IMR-90 (cell line): ENCODE data around the gene SHLD1. TPM values are rescaled to one million over a fixed set of nuclear protein-coding genes. Genes with fewer than 3 reads are reported as not detected.

Experiments
- ATAC-seq: fragments of 200-7000 bp; cut with Tn5 transposase; 2 replicates; pipeline ENCODE4 v1.9.1; 2020; ENCODE audit warnings: low read depth, mild to moderate bottlenecking, moderate library complexity
- BruUV-seq: library from RNA; stranded (reverse); fragments of 400-500 nt; replicated peaks from 2 replicates; lab custom pipeline; 2021; lab: Mats Ljungman, UMichigan
- CTCF ChIA-PET: fragments of 300-600 bp; formaldehyde crosslinking; extraction: SDS; loops from one replicate; lab custom pipeline; 2021; ENCODE audit warnings: antibody characterized with exemption; lab: Yijun Ruan, JAX
- POLR2A ChIA-PET: fragments of 300-600 bp; sonication (Branson Sonifier 250); formaldehyde crosslinking; loops from one replicate; lab custom pipeline; 2022; ENCODE audit warnings: antibody characterized with exemption; ENCODE audit not compliant: unreplicated experiment; lab: Charles Lee
- DNase-seq: peaks from one replicate; pipeline ENCODE4 v3.0.0; 2013
- H2AFZ ChIP-seq: replicated peaks from 2 replicates; pipeline ENCODE3; 2013; ENCODE audit warnings: low read length, mild to moderate bottlenecking; ENCODE audit not compliant: poor library complexity
- H2AK5ac ChIP-seq: 2 replicates; pipeline ENCODE4 v1.6.1; 2013; ENCODE audit warnings: low read depth, low read length, inconsistent platforms
- H2AK9ac ChIP-seq: replicated peaks from 2 replicates; pipeline ENCODE3; 2013; ENCODE audit warnings: mild to moderate bottlenecking, low read depth, low read length, moderate library complexity; ENCODE audit not compliant: poor library complexity
- H2BK120ac ChIP-seq: 2 replicates; pipeline ENCODE4 v1.6.1; 2013; ENCODE audit warnings: low read depth, low read length, inconsistent platforms
- H2BK15ac ChIP-seq: 3 replicates; pipeline ENCODE4 v1.6.1; 2013; ENCODE audit warnings: low read depth, low read length, inconsistent platforms
- H2BK20ac ChIP-seq: 2 replicates; pipeline ENCODE4 v1.6.1; 2013; ENCODE audit warnings: low read depth, mild to moderate bottlenecking, inconsistent platforms, low read length, moderate library complexity
- H2BK5ac ChIP-seq: 2 replicates; pipeline ENCODE4 v1.6.1; 2013; ENCODE audit warnings: mild to moderate bottlenecking, low read depth, low read length, inconsistent platforms; ENCODE audit not compliant: poor library complexity, severe bottlenecking
- H3K14ac ChIP-seq: replicated peaks from 2 replicates; pipeline ENCODE4 v1.6.1; 2013; ENCODE audit warnings: low read depth, low read length, inconsistent platforms
- H3K18ac ChIP-seq: 2 replicates; pipeline ENCODE4 v1.6.1; 2013; ENCODE audit warnings: low read depth, low read length, control low read depth
- H3K23ac ChIP-seq: 2 replicates; pipeline ENCODE4 v1.6.1; 2013; ENCODE audit warnings: low read depth, low read length, inconsistent platforms
- H3K27ac ChIP-seq: 2 replicates; pipeline ENCODE4 v1.5.1; 2013; ENCODE audit warnings: mild to moderate bottlenecking, control low read depth, low read length; ENCODE audit not compliant: insufficient read depth
- H3K27me3 ChIP-seq: 2 replicates; pipeline ENCODE4 v1.6.1; 2013; ENCODE audit warnings: low read length; ENCODE audit not compliant: control insufficient read depth, insufficient read depth
- H3K36me3 ChIP-seq: 2 replicates; pipeline ENCODE4 v1.6.1; 2013; ENCODE audit warnings: low read length, mixed read lengths; ENCODE audit not compliant: control insufficient read depth, insufficient read depth
- H3K4ac ChIP-seq: 2 replicates; pipeline ENCODE4 v1.6.1; 2013; ENCODE audit warnings: low read depth, low read length, inconsistent platforms
- H3K4me1 ChIP-seq: 2 replicates; pipeline ENCODE4 v1.6.1; 2013; ENCODE audit warnings: low read length, mixed read lengths; ENCODE audit not compliant: control insufficient read depth, insufficient read depth
- H3K4me2 ChIP-seq: 2 replicates; pipeline ENCODE4 v1.6.1; 2013; ENCODE audit warnings: low read depth, mild to moderate bottlenecking, control low read depth, low read length, moderate library complexity
- H3K4me3 ChIP-seq: 2 replicates; pipeline ENCODE4 v1.5.1; 2013; ENCODE audit warnings: low read depth, mild to moderate bottlenecking, control low read depth, low read length, moderate library complexity; ENCODE audit not compliant: insufficient read depth
- H3K56ac ChIP-seq: 2 replicates; pipeline ENCODE4 v1.6.1; 2013; ENCODE audit warnings: low read length, inconsistent platforms; ENCODE audit not compliant: insufficient read depth; ENCODE audit errors: extremely low read depth
- H3K79me1 ChIP-seq, 2 experiments: 2 replicates each; pipeline ENCODE4 v1.6.1; 2013; ENCODE audit warnings: low read length in 2 of 2, inconsistent platforms in 1 of 2, low read depth in 1 of 2
- H3K9ac ChIP-seq: 2 replicates; pipeline ENCODE4 v1.6.1; 2013; ENCODE audit warnings: low read depth, low read length, control low read depth
- H3K9me1 ChIP-seq: 2 replicates; pipeline ENCODE4 v1.6.1; 2013; ENCODE audit warnings: low read length, inconsistent platforms; ENCODE audit not compliant: insufficient read depth
- H3K9me3 ChIP-seq: 2 replicates; pipeline ENCODE4 v1.6.1; 2013; ENCODE audit warnings: low read length; ENCODE audit not compliant: control insufficient read depth, insufficient read depth
- H4K20me1 ChIP-seq: 2 replicates; pipeline ENCODE4 v1.6.1; 2013; ENCODE audit warnings: low read length, inconsistent platforms; ENCODE audit not compliant: insufficient read depth
- H4K5ac ChIP-seq: 2 replicates; pipeline ENCODE4 v1.6.1; 2013; ENCODE audit warnings: mild to moderate bottlenecking, low read depth, low read length, control low read depth
- H4K8ac ChIP-seq, 2 experiments: 2 replicates each; pipeline ENCODE4 v1.6.1; 2013; ENCODE audit warnings: low read depth in 2 of 2, low read length in 2 of 2, control low read depth in 1 of 2, inconsistent platforms in 1 of 2
- H4K91ac ChIP-seq: 2 replicates; pipeline ENCODE4 v1.6.1; 2013; ENCODE audit warnings: low read depth, low read length, inconsistent platforms; ENCODE audit not compliant: insufficient read depth
- FOS ChIP-seq: fragments of 150-350 bp; IDR thresholded peaks from 2 replicates; pipeline ENCODE4 v1.6.1; 2016; ENCODE audit warnings: low read depth, low read length
- RFX5 ChIP-seq: IDR thresholded peaks from 2 replicates; pipeline ENCODE4 v1.8.0; 2012; ENCODE audit warnings: low read depth, mild to moderate bottlenecking, low read length, moderate library complexity
- SMC3 ChIP-seq: fragments of 150-350 bp; IDR thresholded peaks from 2 replicates; pipeline ENCODE4 v1.6.1; 2016; ENCODE audit warnings: low read depth, mild to moderate bottlenecking, antibody characterized with exemption, low read length, moderate library complexity
- USF2 ChIP-seq: fragments of 150-350 bp; IDR thresholded peaks from 2 replicates; pipeline ENCODE4 v1.6.1; 2017; ENCODE audit warnings: mild to moderate bottlenecking, antibody characterized with exemption, low read length, low read depth
- WGBS, 2 experiments: methylation state at CpG; one replicate each; pipeline versions ENCODE4 v1.1.5 to v1.1.7; 2013; ENCODE audit warnings: missing lambda C conversion rate in 2 of 2; ENCODE audit not compliant: insufficient read length in 1 of 2; ENCODE audit errors: extremely low coverage in 2 of 2; 5-methylcytosine and 5-hydroxymethylcytosine counted together
- dilution Hi-C: fragments of 300-500 bp; cut with HindIII; formaldehyde crosslinking; loops from one replicate; pipeline ENCODE4 v1.14.3; 2018; ENCODE audit warnings: low sequenced_read_pairs; ENCODE audit not compliant: unreplicated experiment
- in situ Hi-C: fragments of 300-500 bp; cut with MboI; formaldehyde crosslinking; loops from 3 replicates; pipeline ENCODE4 v1.14.3; 2019; ENCODE audit warnings: low sequenced_read_pairs, inconsistent platforms, mixed read lengths
- intact Hi-C: fragments of 100-400 bp; cut with micrococcal nuclease; formaldehyde crosslinking; loops from 2 replicates; pipeline ENCODE4 v1.10.0; 2022
- polyA plus RNA-seq, 3 experiments: library from polyadenylated mRNA; depleted of rRNA; stranded (reverse); fragments of >200 nt; gene quantifications; 2 replicates each; pipeline ENCODE4 v1.2.3, GENCODE V29; 2012; ENCODE audit warnings: low replicate concordance in 1 of 3
- total RNA-seq: library from RNA; depleted of rRNA; stranded (reverse); fragments of >200 nt; gene quantifications from 2 replicates; pipeline ENCODE4 v1.2.3, GENCODE V29; 2012

The SHLD1 gene
- total and polyA plus RNA-seq, 2 of the 4 experiments (the other 2 are of a cell fraction), result 2.6 to 3.0 TPM

DNA sequence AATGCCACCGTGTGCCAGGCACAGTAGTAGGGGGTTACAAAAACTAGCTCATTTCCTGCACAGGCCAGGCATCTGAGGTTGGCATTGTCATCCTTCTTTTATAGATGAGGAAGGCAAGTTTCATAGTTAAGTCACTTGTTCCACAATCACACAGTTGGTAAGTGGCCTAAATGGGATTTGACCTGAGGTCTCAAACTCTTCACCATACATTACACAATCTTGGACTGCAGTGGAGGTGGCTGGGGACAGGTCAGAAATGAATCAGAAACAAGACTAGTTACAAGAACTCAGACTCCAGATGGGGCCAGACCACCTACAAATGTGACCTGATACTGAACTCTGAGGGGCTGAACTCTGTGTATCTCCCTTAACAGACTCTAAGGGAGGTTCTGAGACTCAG lies 150.7 kb downstream of the SHLD1 start:
- Histone ChIP-seq H3K9me3 (no peaks in the 10 kb centered on the region), H3K4me3 (no peak overlapping the region), H4K5ac (no peak overlapping the region), H2BK20ac (no peak overlapping the region), H2BK5ac (no peak overlapping the region), H2BK15ac (no peak overlapping the region), H3K36me3 (no peaks in the 10 kb centered on the region), H3K56ac (no peak overlapping the region), H3K4me1 (no peaks in the 10 kb centered on the region), H3K23ac (no peak overlapping the region), H3K9me1 (no peaks in the 10 kb centered on the region), H3K18ac (no peak overlapping the region), H2AFZ (no peak overlapping the region), H3K9ac (no peak overlapping the region), H2BK120ac (no peak overlapping the region), H3K79me1 (no peaks in the 10 kb centered on the region), H4K8ac (no peak overlapping the region), H3K14ac (no peak overlapping the region), H2AK9ac (no peak overlapping the region), H4K91ac (no peak overlapping the region), H2AK5ac (no peak overlapping the region), H3K4me2 (no peak overlapping the region), H3K4ac (no peak overlapping the region), H3K27ac (no peak overlapping the region), H3K27me3 (peaks cover 15% of the 10 kb centered on the region), H4K20me1 (no peaks in the 10 kb centered on the region)
- POLR2A ChIA-PET, result no interaction called here
- intact Hi-C loops, result no loop called here
- no peak for TF ChIP-seq USF2
- no peak for TF ChIP-seq RFX5
- no peak for TF ChIP-seq SMC3
- TF ChIP-seq FOS, result no peak
- no peak for ATAC-seq
- no TSS peak for BruUV-seq
- dilution Hi-C loops, result no loop called here
- CTCF ChIA-PET, result no interaction called here
- no peak for DNase-seq
- in situ Hi-C loops, result no loop called here
- 63% methylated on average over 1 of the region's 1 CpG; no CpG with 5 or more reads in 1 of the 2 experiments for WGBS, 2 experiments
